Ascending aorta (tissue), 2 donors: ENCODE measurements around the gene PLCH1. TPM values are rescaled to one million over a fixed set of nuclear protein-coding genes. Genes with fewer than 3 reads are reported as not detected.

Experiments used
- DNase-seq, 2 donors: peaks; one replicate each; pipeline ENCODE4 v3.0.0-alpha.2; 2019; ENCODE audit warnings: low spot score in 2 of 2
- H3K27ac ChIP-seq, 2 donors: fragments of 200-600 bp; sonication (generic); one replicate each; pipeline ENCODE4 v1.5.1; 2016 to 2017; ENCODE audit warnings: mild to moderate bottlenecking in 1 of 2
- H3K27me3 ChIP-seq: fragments of 200-600 bp; sonication (generic); one replicate; pipeline ENCODE4 v1.5.1; 2017
- H3K36me3 ChIP-seq, 2 donors: fragments of 200-600 bp; sonication (generic); one replicate each; pipeline ENCODE4 v1.5.1; 2016
- H3K4me1 ChIP-seq, 2 donors: fragments of 200-600 bp; sonication (generic); one replicate each; pipeline ENCODE4 v1.5.1; 2016 to 2017; ENCODE audit warnings: mild to moderate bottlenecking in 1 of 2
- H3K4me3 ChIP-seq, 2 donors: fragments of 200-600 bp; sonication (generic); one replicate each; pipeline ENCODE4 v1.5.1; 2016 to 2017; ENCODE audit warnings: mild to moderate bottlenecking in 1 of 2
- H3K9me3 ChIP-seq, 2 donors: fragments of 200-600 bp; sonication (generic); one replicate each; pipeline ENCODE4 v1.5.1; 2016
- intact Hi-C: fragments of 100-400 bp; cut with DNase I; formaldehyde crosslinking; loops from one replicate; pipeline ENCODE4 v1.15.1; 2023
- total RNA-seq: library from RNA; depleted of rRNA; stranded (reverse); fragments of >200 nt; gene quantifications from one replicate; pipeline ENCODE4 v1.1.0, GENCODE V29; 2016
- TF ChIP-seq, protein P1 (sequence below), 3 experiments: fragments of 200-600 bp in 2 of 3; fragments of 450-650 bp in 1 of 3; sonication (generic) in 2 of 3; IDR thresholded peaks; one replicate each; pipeline ENCODE4 v1.5.1; 2016 to 2019; ENCODE audit warnings: antibody characterized with exemption in 3 of 3, mild to moderate bottlenecking in 1 of 3, moderate library complexity in 1 of 3

Gene PLCH1
- total RNA-seq, 1 donor from 2014 or later = not detected

DNA sequence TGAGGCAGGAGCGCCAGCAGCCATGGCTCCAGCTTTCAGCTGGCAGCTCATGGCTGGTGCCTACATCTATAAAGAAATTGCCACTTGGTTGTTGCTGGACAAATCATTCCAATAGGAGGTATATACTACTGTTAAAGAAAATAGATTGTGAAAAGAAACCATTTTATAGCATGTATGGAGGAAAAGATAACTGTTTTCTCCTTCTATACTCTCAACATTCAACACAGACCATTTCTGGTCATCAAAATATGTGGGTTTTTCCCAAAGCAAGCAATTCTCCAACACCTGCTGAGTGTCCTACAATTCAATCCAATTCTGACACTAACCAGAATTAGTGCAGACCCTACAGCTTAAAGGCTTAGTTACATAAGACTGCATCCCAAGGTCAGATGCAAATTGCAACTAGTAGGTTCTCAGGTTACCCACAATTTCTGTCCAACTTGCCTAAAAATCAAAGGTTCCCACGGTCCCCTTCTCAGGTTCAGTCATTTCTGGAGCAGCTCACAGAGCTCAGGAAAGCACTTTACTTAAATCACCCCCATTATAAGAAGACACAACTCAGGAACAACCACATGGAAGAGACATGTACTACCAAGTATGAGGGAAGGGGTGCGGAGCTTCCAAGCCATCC lies 409.0 kb downstream of the PLCH1 start:
- Histone ChIP-seq H3K36me3 (no peaks in the 10 kb centered on the region), H3K27me3 (no peaks in the 10 kb centered on the region), H3K4me1 (no peaks in the 10 kb centered on the region), H3K4me3 (no peak overlapping the region), H3K27ac (no peak overlapping the region), H3K9me3 (no peaks in the 10 kb centered on the region)
- intact Hi-C loops = no loop called here
- DNase-seq = no peak
- TF ChIP-seq, protein P1, sequence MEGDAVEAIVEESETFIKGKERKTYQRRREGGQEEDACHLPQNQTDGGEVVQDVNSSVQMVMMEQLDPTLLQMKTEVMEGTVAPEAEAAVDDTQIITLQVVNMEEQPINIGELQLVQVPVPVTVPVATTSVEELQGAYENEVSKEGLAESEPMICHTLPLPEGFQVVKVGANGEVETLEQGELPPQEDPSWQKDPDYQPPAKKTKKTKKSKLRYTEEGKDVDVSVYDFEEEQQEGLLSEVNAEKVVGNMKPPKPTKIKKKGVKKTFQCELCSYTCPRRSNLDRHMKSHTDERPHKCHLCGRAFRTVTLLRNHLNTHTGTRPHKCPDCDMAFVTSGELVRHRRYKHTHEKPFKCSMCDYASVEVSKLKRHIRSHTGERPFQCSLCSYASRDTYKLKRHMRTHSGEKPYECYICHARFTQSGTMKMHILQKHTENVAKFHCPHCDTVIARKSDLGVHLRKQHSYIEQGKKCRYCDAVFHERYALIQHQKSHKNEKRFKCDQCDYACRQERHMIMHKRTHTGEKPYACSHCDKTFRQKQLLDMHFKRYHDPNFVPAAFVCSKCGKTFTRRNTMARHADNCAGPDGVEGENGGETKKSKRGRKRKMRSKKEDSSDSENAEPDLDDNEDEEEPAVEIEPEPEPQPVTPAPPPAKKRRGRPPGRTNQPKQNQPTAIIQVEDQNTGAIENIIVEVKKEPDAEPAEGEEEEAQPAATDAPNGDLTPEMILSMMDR (IDR thresholded peaks at IDR 0.05) = no peak

DNA sequence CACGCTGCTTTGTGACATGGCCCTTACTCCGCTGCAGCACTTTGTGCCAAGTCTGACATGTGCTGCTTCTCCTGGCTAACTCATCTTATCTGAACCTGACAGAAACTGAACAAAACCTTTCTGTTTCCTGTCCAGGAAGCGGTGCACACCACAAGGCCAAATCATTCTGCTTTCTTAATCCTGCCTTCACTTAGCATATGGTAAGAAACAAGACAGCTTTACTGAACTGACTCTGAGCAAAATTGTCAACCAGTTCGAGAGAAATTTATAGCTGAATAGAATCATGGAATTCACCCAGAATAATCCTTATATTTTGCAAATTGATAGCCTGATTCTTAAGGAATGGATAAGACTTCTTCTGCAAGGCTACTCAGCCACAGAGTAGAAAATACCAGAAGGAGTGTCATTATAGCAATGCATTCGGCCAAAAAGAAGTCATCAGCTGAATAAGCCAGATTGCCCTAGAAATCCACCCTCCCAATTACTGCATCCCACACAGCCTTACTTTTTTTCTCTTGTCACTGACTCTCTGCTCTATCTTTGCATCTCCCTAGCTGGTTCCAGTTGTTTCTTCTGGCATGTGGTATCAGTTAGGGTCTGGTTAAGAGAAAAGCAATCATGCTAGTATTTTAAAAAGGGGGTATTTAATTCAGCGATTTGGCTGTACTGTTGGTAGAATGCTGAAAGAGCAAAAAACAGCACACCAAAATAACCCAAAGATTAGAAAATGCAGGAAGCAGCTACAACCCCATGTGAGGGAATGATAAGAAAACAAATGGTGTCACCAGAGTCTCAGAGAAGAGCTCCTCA lies 409.8 kb downstream of the PLCH1 start:
- TF ChIP-seq, protein P1 (IDR thresholded peaks at IDR 0.05) = no peak
- H3K9me3 ChIP-seq = no peaks in the 10 kb centered on the region
- no peak overlapping the region for H3K27ac ChIP-seq
- H3K4me3 ChIP-seq = no peak overlapping the region
- intact Hi-C loops = no loop called here
- H3K27me3 ChIP-seq = no peaks in the 10 kb centered on the region
- H3K4me1 ChIP-seq = no peaks in the 10 kb centered on the region
- DNase-seq = no peak
- H3K36me3 ChIP-seq = no peaks in the 10 kb centered on the region

DNA sequence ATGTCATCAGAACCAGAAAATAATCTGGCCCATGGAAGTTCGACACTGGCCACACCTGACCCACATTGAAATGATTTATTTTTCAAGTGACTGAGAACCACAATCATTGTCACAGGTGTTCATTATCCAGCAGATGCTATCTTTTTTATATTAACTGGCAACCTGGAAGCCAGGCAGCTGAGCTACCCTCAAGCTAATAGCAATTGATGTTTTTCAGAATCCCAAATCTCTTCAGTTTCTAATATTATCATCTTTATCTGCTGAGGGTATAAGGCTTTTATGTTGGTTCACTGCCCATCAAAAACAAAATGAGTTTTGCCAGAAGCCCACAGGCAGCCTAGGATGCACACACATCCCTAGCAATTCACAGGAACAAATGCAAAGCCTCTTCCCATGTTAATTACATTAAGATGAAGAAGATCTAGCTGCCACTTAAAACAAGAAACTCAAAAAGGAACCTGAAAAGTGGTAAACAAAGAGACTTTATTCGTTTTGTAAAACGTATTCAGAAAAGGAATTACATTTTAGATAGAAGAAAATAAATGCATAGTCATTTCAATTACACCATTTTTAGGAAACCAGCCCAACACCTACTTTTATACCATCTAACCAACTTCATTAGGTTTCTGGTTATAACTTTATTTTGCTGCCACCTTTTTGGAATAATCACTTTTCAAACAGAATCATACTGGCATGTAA lies 410.5 kb downstream of the PLCH1 start:
- intact Hi-C loops = no loop called here
- TF ChIP-seq, protein P1 (IDR thresholded peaks at IDR 0.05) = no peak
- H3K27me3 ChIP-seq = no peaks in the 10 kb centered on the region

DNA sequence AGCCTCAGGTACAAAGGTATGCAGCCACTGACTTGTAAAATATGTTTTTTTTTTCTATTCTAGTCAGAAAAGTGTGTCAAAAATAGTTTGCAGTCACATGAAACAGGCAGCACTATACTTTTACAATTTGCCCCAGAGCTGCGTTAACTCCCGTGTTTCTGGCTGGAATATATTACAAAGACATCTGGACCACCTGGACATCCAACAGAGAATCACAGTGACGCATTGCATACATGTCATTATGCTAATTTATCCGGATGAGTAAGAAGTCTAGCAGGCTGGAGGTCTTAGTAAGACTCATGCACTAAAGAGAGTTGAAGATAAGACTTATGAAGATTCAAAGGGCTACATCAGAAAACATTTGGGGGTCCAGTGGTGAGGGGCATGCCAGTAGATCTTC lies 412.2 kb downstream of the PLCH1 start:
- intact Hi-C loops = no loop called here
- Histone ChIP-seq H3K4me3 (no peak overlapping the region), H3K36me3 (no peaks in the 10 kb centered on the region), H3K27me3 (no peaks in the 10 kb centered on the region), H3K4me1 (no peaks in the 10 kb centered on the region), H3K27ac (no peak overlapping the region), H3K9me3 (no peaks in the 10 kb centered on the region)
- no peak for DNase-seq
- TF ChIP-seq, protein P1 (IDR thresholded peaks at IDR 0.05) = no peak

More for the DNA sequence above, 410.5 kb downstream of the PLCH1 start:
- H3K4me1 ChIP-seq = no peaks in the 10 kb centered on the region
- H3K9me3 ChIP-seq = no peaks in the 10 kb centered on the region
- no peak overlapping the region for H3K27ac ChIP-seq
- no peak overlapping the region for H3K4me3 ChIP-seq
- no peaks in the 10 kb centered on the region for H3K36me3 ChIP-seq
- no peak for DNase-seq

DNA sequence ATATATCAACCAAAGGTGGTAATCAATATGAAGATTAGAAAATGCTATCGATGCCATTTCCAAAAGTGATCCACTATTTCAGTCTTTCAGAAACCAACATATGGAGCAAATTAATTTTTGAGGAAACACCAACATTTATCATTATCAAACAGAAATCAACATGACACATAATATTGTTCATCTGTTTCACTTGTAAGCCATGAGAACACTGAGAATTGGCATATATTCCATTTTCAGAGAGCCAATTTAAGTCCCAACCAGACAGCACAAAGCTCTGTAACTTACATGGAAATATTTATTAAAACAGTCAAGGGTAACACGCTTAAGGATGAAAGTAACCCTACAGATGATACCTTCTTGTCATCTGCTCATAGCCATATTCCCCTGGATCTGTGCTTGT lies 413.8 kb downstream of the PLCH1 start:
- Histone ChIP-seq H3K36me3 (no peaks in the 10 kb centered on the region), H3K4me1 (no peaks in the 10 kb centered on the region), H3K27ac (no peak overlapping the region), H3K4me3 (no peak overlapping the region), H3K27me3 (no peaks in the 10 kb centered on the region), H3K9me3 (no peaks in the 10 kb centered on the region)
- TF ChIP-seq, protein P1 (IDR thresholded peaks at IDR 0.05) = no peak
- DNase-seq = no peak
- intact Hi-C loops = no loop called here
